Measurements from ENCODE around the gene CTRB1. TPM values are rescaled to one million over a fixed set of nuclear protein-coding genes. Genes with fewer than 3 reads are reported as not detected.

CTRB1 gene
- total and polyA plus RNA-seq, 2 of the 8 experiments (the other 6 are each of a cell fraction or from before 2014, with no cell fraction given) = not detected

- H3K56ac ChIP-seq (replicated peaks; ENCODE audit: insufficient read length, low read depth, low read length) = no peak overlapping the region
- H2BK12ac ChIP-seq (ENCODE audit: low read depth, low read length) = no peak overlapping the region
- H4K8ac ChIP-seq (ENCODE audit: extremely low read depth, insufficient read depth, low read length) = no peak overlapping the region
- H3K4me3 ChIP-seq (ENCODE audit: extremely low read depth in 1 of 4, insufficient read depth in 2 of 4, low read depth in 3 of 4, low read length in 4 of 4) = no peak overlapping the region
- H3K79me2 ChIP-seq (ENCODE audit: control insufficient read depth in 1 of 2, insufficient read depth in 2 of 2, low read length in 2 of 2) = no peaks in the 10 kb centered on the region
- H3K14ac ChIP-seq (ENCODE audit: insufficient read length) = no peak overlapping the region
- no peak overlapping the region for H3K27ac ChIP-seq (ENCODE audit: low read depth, low read length)
- WGBS, 2 experiments (ENCODE audit: extremely low coverage in 1 of 2, insufficient coverage in 1 of 2, insufficient read length in 1 of 2, insufficient replicate concordance in 2 of 2, low coverage in 1 of 2, low lambda C conversion rate in 2 of 2, missing lambda C conversion rate in 1 of 2) = 88% methylated on average over 13 of the region's 13 CpGs; no CpG with 5 or more reads in 1 of the 2 experiments
- H3K23ac ChIP-seq (ENCODE audit: insufficient read length) = no peak overlapping the region
- H3K79me1 ChIP-seq (ENCODE audit: low read depth, low read length) = no peaks in the 10 kb centered on the region
- no peak overlapping the region for H2BK5ac ChIP-seq (ENCODE audit: low read depth, low read length)
- H2BK15ac ChIP-seq (ENCODE audit: low read length) = no peak overlapping the region
- H4K5ac ChIP-seq (ENCODE audit: insufficient read length, low read depth, low read length) = no peak overlapping the region
- FAIRE-seq (no peak), DNase-seq (ENCODE audit: low read depth in 1 of 2, low spot score in 2 of 2) (no peak)
- no peak overlapping the region for H2AFZ ChIP-seq (ENCODE audit: low read length)
- H3K36me3 ChIP-seq (ENCODE audit: control insufficient read depth in 2 of 4, insufficient read depth in 4 of 4, low read length in 3 of 4) = no peaks in the 10 kb centered on the region
- H3K4me1 ChIP-seq (replicated peaks in 1 of 4; ENCODE audit: control insufficient read depth in 3 of 4, insufficient read depth in 4 of 4, low read length in 3 of 4) = peaks cover 0 to 2% (median 0%) of the 10 kb centered on the region in 4 experiments; a peak in 3 of 7 replicates
- H4K91ac ChIP-seq (replicated peaks; ENCODE audit: insufficient read length, low read length) = no peak overlapping the region
- H3K4me2 ChIP-seq (ENCODE audit: insufficient read depth in 1 of 2, low read depth in 2 of 2, low read length in 2 of 2) = no peak overlapping the region
- no peak overlapping the region for H3K4ac ChIP-seq (replicated peaks; ENCODE audit: insufficient read length, low read depth, low read length)
- CTCF ChIA-PET (ENCODE audit: partially characterized antibody) = interaction anchor here (0.6 to 10.4 kb wide), 10 partner anchors 13 to 469 kb away, joined by 3 to 157 read pairs (median 4); partner anchors contain the start of gene CTRB1
- H4K20me1 ChIP-seq (replicated peaks in 1 of 2; ENCODE audit: control insufficient read depth in 1 of 2, insufficient read depth in 2 of 2, low read length in 2 of 2) = no peaks in the 10 kb centered on the region
- H3K9ac ChIP-seq (replicated peaks in 1 of 4; ENCODE audit: extremely low read depth in 1 of 4, low read depth in 3 of 4, low read length in 3 of 4) = no peak overlapping the region
- H3K9me3 ChIP-seq (ENCODE audit: insufficient read depth in 2 of 2, low read depth in 1 of 2, low read length in 1 of 2) = no peaks in the 10 kb centered on the region
- H3K23me2 ChIP-seq (ENCODE audit: low read depth, low read length) = no peaks in the 10 kb centered on the region
- H2AK5ac ChIP-seq (ENCODE audit: low read depth, low read length) = no peak overlapping the region
- H2BK120ac ChIP-seq (replicated peaks; ENCODE audit: low read depth, low read length) = no peak overlapping the region
- H2BK20ac ChIP-seq (ENCODE audit: low read length) = no peak overlapping the region
- POLR2A ChIA-PET (ENCODE audit: partially characterized antibody) = no interaction called here
- no peak overlapping the region for H3K18ac ChIP-seq (ENCODE audit: extremely low read depth, low read length)
- H3K27me3 ChIP-seq (replicated peaks in 1 of 4; ENCODE audit: control insufficient read depth in 3 of 4, extremely low read depth in 1 of 4, insufficient read depth in 3 of 4, low read length in 3 of 4) = no peaks in the 10 kb centered on the region
- TF ChIP-seq EGR1 (IDR thresholded peaks at IDR 0.05; ENCODE audit: borderline replicate concordance, low read depth, low read length) (no peak), FOSL1 (IDR thresholded peaks at IDR 0.05; ENCODE audit: insufficient read depth, low read depth, low read length) (no peak), RXRA (IDR thresholded peaks at IDR 0.05; ENCODE audit: insufficient read depth, low read depth, low read length) (no peak), MAX (IDR thresholded peaks at IDR 0.05) (no peak), SIRT6 (IDR thresholded peaks at IDR 0.05; ENCODE audit: low read length) (no peak), MAFK (IDR thresholded peaks at IDR 0.05; ENCODE audit: low read depth, low read length) (no peak), TAF1 (IDR thresholded peaks at IDR 0.05; ENCODE audit: low read depth, low read length) (no peak), KDM5A (IDR thresholded peaks at IDR 0.05; ENCODE audit: low read length) (no peak), HDAC2 (IDR thresholded peaks at IDR 0.05; ENCODE audit: borderline replicate concordance in 1 of 2, low read depth in 2 of 2, low read length in 2 of 2) (no peak), SAP30 (IDR thresholded peaks at IDR 0.05; ENCODE audit: insufficient read depth, insufficient replicate concordance, low read length) (no peak), SP2 (IDR thresholded peaks at IDR 0.05; ENCODE audit: low read length) (no peak), EP300 (IDR thresholded peaks at IDR 0.05; ENCODE audit: borderline replicate concordance in 1 of 2, low read depth in 2 of 2, low read length in 2 of 2) (no peak), TBP (IDR thresholded peaks at IDR 0.05; ENCODE audit: low read depth, low read length) (no peak)
These were observed 16.7 kb upstream of the CTRB1 start for GRCh38 chr16:75202069-75202590.
